22Rv1 (cell line): ENCODE measurements around the gene TMED10.

Experiments
- ZFX ChIP-seq: fragments of 450-650 bp; IDR thresholded peaks from 2 replicates; pipeline ENCODE4 v1.6.1; 2017; ENCODE audit warnings: antibody characterized with exemption, borderline replicate concordance
- TF ChIP-seq, protein P1 (sequence below): fragments of 450-650 bp; IDR thresholded peaks from 2 replicates; pipeline ENCODE4 v1.5.1; 2017; ENCODE audit warnings: mild to moderate bottlenecking

DNA sequence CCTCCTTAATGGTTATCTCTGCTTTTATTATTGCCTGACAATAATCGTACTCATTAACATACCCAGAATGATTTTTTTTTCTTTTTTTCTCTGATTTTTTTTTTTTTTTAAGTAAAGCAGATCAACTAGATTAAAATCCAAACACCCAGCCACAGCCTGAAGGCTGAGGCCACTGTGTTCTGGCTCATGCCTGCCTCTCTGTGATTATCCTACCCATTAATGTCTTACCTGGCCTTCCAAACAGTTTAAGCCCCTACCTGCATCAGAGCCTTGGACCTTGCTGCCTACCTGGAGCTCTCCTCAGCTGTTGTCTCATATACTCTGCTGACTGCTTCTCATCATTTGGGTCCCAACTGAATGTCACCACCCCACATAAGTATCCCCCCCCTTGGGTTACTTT lies 6.8 kb upstream of the TMED10 start:
- TF ChIP-seq, protein P1, sequence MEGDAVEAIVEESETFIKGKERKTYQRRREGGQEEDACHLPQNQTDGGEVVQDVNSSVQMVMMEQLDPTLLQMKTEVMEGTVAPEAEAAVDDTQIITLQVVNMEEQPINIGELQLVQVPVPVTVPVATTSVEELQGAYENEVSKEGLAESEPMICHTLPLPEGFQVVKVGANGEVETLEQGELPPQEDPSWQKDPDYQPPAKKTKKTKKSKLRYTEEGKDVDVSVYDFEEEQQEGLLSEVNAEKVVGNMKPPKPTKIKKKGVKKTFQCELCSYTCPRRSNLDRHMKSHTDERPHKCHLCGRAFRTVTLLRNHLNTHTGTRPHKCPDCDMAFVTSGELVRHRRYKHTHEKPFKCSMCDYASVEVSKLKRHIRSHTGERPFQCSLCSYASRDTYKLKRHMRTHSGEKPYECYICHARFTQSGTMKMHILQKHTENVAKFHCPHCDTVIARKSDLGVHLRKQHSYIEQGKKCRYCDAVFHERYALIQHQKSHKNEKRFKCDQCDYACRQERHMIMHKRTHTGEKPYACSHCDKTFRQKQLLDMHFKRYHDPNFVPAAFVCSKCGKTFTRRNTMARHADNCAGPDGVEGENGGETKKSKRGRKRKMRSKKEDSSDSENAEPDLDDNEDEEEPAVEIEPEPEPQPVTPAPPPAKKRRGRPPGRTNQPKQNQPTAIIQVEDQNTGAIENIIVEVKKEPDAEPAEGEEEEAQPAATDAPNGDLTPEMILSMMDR = no peak
- no peak for TF ChIP-seq ZFX
